GM18867 (cell line): Measurements from ENCODE around the gene SEMA6D.

Source experiments
- ATAC-seq: cut with Tn5 transposase; IDR thresholded peaks from one replicate; pipeline ENCODE4 v1.9.1; 2021; ENCODE audit warnings: mild to moderate bottlenecking, moderate library complexity; ENCODE audit not compliant: unreplicated experiment

SEMA6D gene

GRCh38 chr15:47717036-47717612 lies at the start of gene SEMA6D:
Gene SEMA6D (plus strand): TSS chr15:47717505. CDS start chr15:47759799, 42,294 bp downstream.
- no peak for ATAC-seq

GRCh38 chr15:47669221-47669620 lies 48.1 kb upstream of the SEMA6D start:
- ATAC-seq, result no peak

DNA sequence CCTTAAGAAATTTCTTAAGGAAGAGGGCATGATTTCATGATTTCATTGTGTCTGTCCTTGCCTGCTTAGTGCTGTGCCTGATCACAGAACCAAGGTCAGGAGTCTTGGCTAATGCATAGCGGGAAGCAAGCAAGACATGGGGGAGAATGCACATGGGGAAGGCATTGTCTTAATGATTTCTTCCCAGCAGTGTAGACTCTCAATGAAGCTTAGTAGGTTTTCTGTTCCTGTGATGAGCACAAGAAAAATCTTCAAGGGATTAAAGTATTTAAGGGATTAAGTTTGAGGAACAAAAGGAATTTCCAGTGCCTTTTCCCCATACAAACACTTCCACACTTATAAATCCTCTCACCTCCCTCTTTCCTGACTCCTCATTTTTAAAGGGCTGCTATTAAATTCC lies 46.9 kb upstream of the SEMA6D start:
- ATAC-seq, result no peak

GRCh38 chr15:47673232-47673761 lies 44.0 kb upstream of the SEMA6D start:
- ATAC-seq, result no peak

- no peak for ATAC-seq
Measured at GRCh38 chr15:47674586-47675232, 42.6 kb upstream of the SEMA6D start.

DNA sequence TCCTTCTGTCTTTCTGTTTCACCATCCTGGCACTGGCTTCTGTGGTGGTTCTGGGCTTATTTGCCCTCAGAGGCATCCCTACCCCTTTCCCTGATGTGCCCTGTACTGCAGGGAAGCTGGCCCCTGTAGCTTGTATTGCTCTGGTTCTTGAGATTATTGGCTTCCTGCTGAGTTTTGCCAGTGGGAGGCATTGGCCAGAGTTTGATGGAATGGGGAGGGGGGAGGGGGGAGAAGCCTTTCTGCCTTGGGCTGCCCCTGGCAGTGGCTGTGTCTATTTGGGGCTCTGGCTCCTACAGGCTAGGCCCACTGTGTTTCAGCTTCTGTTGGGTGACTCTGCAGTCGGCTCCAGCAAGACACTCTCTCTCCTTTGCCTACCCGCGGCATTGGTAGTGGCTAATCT lies 41.6 kb upstream of the SEMA6D start:
- ATAC-seq, result no peak

DNA sequence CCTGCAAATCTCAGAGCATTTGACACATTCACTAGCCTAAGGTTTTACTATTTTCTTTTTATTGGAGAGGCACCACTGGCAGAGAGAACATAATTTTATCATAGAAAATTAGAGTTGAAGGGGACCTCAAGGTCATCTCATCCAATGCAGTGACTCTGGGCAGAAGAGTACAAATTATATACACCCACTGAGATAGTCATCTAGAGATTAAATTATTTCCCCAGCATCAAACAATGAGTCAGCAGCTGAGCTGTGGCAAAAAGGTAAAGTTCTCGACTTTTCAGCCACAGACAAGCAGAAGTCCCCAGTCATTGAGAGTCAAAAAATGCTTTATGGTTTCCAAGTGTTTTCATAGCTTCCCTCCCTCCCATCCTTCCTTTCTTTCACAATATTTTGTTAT lies 39.3 kb upstream of the SEMA6D start:
- no peak for ATAC-seq

DNA sequence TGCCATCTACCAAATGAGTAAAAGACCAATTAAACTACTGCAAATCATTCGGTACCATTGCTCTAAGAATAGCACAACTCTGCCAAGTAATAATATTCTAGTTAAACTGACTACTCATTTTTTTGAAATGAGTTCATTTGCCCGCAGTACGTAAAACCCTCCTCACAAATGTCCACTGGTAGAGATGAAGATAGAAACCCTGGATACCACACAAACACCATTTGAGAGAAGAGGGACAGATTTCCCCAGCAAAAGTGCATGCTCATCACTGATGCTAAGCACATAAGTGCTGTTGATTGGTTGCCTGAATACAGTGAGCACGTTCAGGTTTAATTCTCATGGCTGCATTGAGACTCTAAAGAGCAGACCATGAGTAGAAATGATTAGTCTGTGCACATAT lies 34.6 kb upstream of the SEMA6D start:
- no peak for ATAC-seq

DNA sequence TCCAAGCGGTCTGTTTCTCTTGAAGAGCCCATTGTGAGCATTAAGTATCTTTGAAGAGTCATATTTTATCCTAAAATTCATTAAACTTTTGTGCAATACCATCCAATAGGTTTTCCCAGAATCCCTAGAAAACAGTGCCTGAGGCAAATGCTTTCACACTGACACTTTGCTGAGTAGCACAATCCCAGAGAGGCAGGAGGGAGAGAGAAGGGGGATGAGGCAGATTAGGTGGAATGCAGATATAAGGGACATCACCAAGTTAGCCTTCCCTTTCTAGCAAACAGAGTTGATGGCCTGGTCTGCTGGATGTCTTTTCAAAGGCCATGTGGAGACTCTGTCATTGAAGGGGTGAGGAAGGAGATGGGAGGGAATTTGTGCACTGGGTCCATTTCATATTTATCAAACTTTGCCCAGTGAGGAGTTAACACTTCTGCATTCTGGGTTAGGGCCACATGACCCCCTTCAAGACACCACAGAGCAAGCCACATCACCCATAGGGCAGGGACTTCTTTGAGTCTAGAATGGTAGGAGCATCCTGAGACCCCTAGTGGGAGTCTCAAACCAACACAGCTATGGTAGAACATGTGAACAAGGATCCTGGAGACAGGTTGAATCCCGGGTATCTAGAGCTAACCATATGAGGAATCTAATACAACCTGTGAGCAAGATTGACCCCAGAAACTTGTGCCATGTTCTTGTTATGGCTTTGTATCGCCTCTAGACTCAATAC lies 32.0 kb upstream of the SEMA6D start:
- ATAC-seq, result no peak

DNA sequence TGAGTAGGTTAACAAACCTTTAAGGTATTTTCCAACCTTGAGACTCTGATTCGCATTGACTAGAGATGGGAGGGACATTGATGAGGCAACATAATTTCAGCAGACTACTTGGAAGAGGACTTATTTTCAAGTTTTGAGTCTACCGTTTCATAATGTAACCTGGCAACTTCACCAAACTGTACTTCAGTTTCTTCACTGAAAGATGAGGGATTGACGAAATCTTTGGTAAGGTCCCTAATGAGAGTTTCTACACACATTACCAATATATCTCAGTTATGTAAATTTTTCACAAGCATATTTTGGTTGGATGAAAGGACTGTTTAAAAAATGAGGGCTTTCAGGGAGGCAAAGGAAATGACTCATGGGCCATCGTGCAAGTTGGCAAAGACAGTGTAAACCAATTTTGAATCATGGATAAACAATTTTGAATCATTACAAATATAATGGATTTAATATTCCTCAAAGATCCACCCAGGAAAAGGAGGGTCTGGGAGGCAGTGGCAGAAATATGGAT lies 28.7 kb upstream of the SEMA6D start:
- no peak for ATAC-seq

DNA sequence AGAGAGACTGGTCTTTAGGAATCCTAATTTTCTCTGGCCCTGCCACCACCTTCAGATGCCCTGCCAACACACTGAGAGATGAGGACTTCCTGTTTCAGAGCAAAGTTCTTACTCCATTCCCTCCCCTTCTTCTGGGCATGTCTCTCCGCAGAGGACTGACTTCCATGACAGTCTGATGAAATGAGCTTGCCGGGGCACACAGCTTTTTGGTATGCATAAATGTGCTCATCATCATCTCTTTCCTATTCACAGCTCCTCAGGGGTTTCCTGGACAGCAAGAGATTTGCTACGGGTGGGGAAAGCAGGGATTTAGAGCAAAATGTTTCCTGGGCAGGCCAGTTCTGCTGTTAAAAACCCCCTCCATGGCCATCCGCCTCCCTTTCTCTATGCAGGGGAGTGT lies 27.6 kb upstream of the SEMA6D start:
- no peak for ATAC-seq

DNA sequence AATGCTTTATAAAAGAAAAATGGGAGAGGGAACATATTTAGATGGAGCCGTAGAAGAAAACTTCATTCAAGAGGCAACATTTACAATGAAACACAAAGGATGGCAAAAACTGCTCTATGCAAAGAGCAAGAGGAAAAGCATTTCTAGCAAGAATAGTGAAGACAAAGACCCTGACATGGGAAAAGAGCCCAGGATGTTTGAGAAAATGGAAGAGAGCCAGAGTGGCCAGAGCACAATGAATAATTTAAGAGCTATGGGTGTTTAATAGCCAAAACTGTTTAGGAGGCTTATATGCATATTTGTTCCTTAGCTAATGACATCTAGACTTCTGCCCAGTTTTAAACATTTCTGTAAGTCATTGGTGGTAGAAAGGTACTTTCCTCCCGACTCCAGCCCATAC lies 25.4 kb upstream of the SEMA6D start:
- ATAC-seq, result no peak

GRCh38 chr15:47696351-47696750 lies 21.0 kb upstream of the SEMA6D start:
- no peak for ATAC-seq

- no peak for ATAC-seq
Measured at GRCh38 chr15:47705281-47705997, 11.9 kb upstream of the SEMA6D start.

- no peak for ATAC-seq
Measured at GRCh38 chr15:47707391-47707790, 9.9 kb upstream of the SEMA6D start.

- ATAC-seq, result no peak
Measured at GRCh38 chr15:47708161-47708980, 8.9 kb upstream of the SEMA6D start.

GRCh38 chr15:47711655-47712054 lies 5.7 kb upstream of the SEMA6D start:
- no peak for ATAC-seq

DNA sequence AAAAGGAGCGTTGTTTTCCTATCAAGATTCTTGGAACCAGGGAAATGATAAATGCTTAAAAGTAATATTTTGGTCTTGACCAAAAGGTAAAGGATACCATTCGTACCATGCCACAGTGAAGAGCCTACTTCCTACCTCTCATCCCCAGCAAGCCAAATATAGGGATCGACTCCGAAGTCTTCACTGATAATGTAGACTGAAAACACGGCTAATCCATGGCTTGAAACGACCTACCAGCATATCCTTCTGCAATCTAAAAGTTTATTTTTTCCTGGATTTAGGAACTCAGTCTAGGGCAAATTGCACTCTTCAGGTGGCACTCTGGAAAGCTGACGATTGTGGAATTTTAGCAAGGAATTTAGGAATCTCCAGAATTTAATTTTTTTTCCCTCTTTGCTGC lies 1.9 kb upstream of the SEMA6D start:
- no peak for ATAC-seq

GRCh38 chr15:47715856-47716445 lies 1.4 kb upstream of the SEMA6D start:
- ATAC-seq, result no peak

- ATAC-seq, result no peak
Measured at GRCh38 chr15:47716516-47716915, 789 bp upstream of the SEMA6D start.
